Liver (tissue), 9 donors: ENCODE results near the gene UBQLNL. TPM values are rescaled to one million over a fixed set of nuclear protein-coding genes. Genes with fewer than 3 reads are reported as not detected.

Experiments used
- DNase-seq: peaks from one replicate; pipeline ENCODE4 v3.0.0-alpha.2; 2017; ENCODE audit warnings: low spot score
- H3K27ac ChIP-seq, 2 donors: one replicate each; pipeline ENCODE4 v1.7.0; 2013; ENCODE audit warnings: inconsistent platforms in 2 of 2, low read length in 2 of 2, control low read depth in 1 of 2, low read depth in 1 of 2, mild to moderate bottlenecking in 1 of 2
- H3K27me3 ChIP-seq, 4 donors: one replicate each; pipeline versions ENCODE4 v1.6.1 to v1.7.0; 2013; ENCODE audit warnings: low read length in 3 of 4, inconsistent platforms in 1 of 4, mild to moderate bottlenecking in 1 of 4, moderate library complexity in 1 of 4; ENCODE audit not compliant: control insufficient read depth in 4 of 4, insufficient read depth in 4 of 4
- H3K36me3 ChIP-seq, 4 donors: one replicate each; pipeline versions ENCODE4 v1.6.1 to v1.7.0; 2013; ENCODE audit warnings: low read length in 3 of 4, mild to moderate bottlenecking in 3 of 4, low read depth in 1 of 4, moderate library complexity in 1 of 4; ENCODE audit not compliant: control insufficient read depth in 4 of 4, insufficient read depth in 3 of 4
- H3K4me1 ChIP-seq, 4 donors: one replicate each; pipeline versions ENCODE4 v1.6.1 to v1.7.0; 2013; ENCODE audit warnings: low read length in 3 of 4, mild to moderate bottlenecking in 3 of 4, moderate library complexity in 1 of 4; ENCODE audit not compliant: control insufficient read depth in 4 of 4, insufficient read depth in 4 of 4
- H3K4me3 ChIP-seq, 3 donors: one replicate each; pipeline versions ENCODE4 v1.6.1 to v1.7.0; 2013; ENCODE audit warnings: low read length in 3 of 3, control low read depth in 1 of 3, low read depth in 1 of 3, mild to moderate bottlenecking in 1 of 3
- H3K9ac ChIP-seq, 2 donors: one replicate each; pipeline ENCODE4 v1.7.0; 2013; ENCODE audit warnings: low read length in 2 of 2, mild to moderate bottlenecking in 2 of 2, moderate library complexity in 2 of 2, control low read depth in 1 of 2, low read depth in 1 of 2
- H3K9me3 ChIP-seq, 4 donors: one replicate each; pipeline versions ENCODE4 v1.6.1 to v1.7.0; 2013; ENCODE audit warnings: low read length in 3 of 4; ENCODE audit not compliant: control insufficient read depth in 4 of 4
- ATF3 ChIP-seq: IDR thresholded peaks from 2 replicates; pipeline ENCODE4 v1.6.1; 2016; ENCODE audit warnings: antibody characterized with exemption
- EGR1 ChIP-seq, 2 donors: IDR thresholded peaks; 2 replicates each; pipeline ENCODE4 v1.6.1; 2016 to 2018; ENCODE audit warnings: antibody characterized with exemption in 2 of 2, low read depth in 2 of 2
- FOXA1 ChIP-seq: IDR thresholded peaks from 2 replicates; pipeline ENCODE4 v1.6.1; 2016; ENCODE audit warnings: antibody characterized with exemption
- FOXA2 ChIP-seq: IDR thresholded peaks from 2 replicates; pipeline ENCODE4 v1.6.1; 2016; ENCODE audit warnings: antibody characterized with exemption
- GABPA ChIP-seq, 2 donors: IDR thresholded peaks in 1 of 2; conservative IDR thresholded peaks in 1 of 2; 2 replicates each; pipeline ENCODE4 v1.6.1; 2016; ENCODE audit warnings: antibody characterized with exemption in 2 of 2, mild to moderate bottlenecking in 1 of 2, moderate library complexity in 1 of 2
- HNF4A ChIP-seq, 2 donors: conservative IDR thresholded peaks; 2 replicates each; pipeline ENCODE4 v1.6.1; 2016; ENCODE audit warnings: antibody characterized with exemption in 2 of 2, mild to moderate bottlenecking in 2 of 2
- HNF4G ChIP-seq: IDR thresholded peaks from 2 replicates; pipeline ENCODE4 v1.6.1; 2016; ENCODE audit warnings: antibody characterized with exemption
- MAX ChIP-seq: IDR thresholded peaks from 2 replicates; pipeline ENCODE4 v1.6.1; 2016; ENCODE audit warnings: antibody characterized with exemption
- NR2F2 ChIP-seq: IDR thresholded peaks from 2 replicates; pipeline ENCODE4 v1.6.1; 2016; ENCODE audit warnings: antibody characterized with exemption
- RAD21 ChIP-seq, 2 donors: IDR thresholded peaks; 2 replicates each; pipeline ENCODE4 v1.6.1; 2016; ENCODE audit warnings: antibody characterized with exemption in 2 of 2, mild to moderate bottlenecking in 2 of 2
- RXRA ChIP-seq, 2 donors: IDR thresholded peaks; 2 replicates each; pipeline ENCODE4 v1.6.1; 2017 to 2018; ENCODE audit warnings: antibody characterized with exemption in 2 of 2, mild to moderate bottlenecking in 1 of 2
- SP1 ChIP-seq: IDR thresholded peaks from 2 replicates; pipeline ENCODE4 v1.6.1; 2018; ENCODE audit warnings: antibody characterized with exemption, mild to moderate bottlenecking
- YY1 ChIP-seq: IDR thresholded peaks from 2 replicates; pipeline ENCODE4 v1.6.1; 2016; ENCODE audit warnings: antibody characterized with exemption, mild to moderate bottlenecking
- ZBTB33 ChIP-seq: IDR thresholded peaks from 2 replicates; pipeline ENCODE4 v1.6.1; 2016; ENCODE audit warnings: antibody characterized with exemption
- WGBS: extraction: QIAGEN DNeasy Blood & Tissue Kit; methylation state at CpG from one replicate; pipeline ENCODE4 v1.1.7; 2013; 5-methylcytosine and 5-hydroxymethylcytosine counted together
- polyA plus RNA-seq, 2 donors: library from polyadenylated mRNA; stranded (reverse) in 1 of 2; unstranded in 1 of 2; fragments of 200-250 nt in 1 of 2; fragments of >200 nt in 1 of 2; fragmentation: Nextera tagmentation in 1 of 2; extraction: Ambion mirVana in 1 of 2; gene quantifications; one replicate each; pipeline versions ENCODE4 v1.2.1 to v1.2.3, GENCODE V29; 2013 to 2015
- total RNA-seq, 2 donors: library from RNA; depleted of rRNA; stranded (reverse); fragments of >200 nt; gene quantifications; one replicate each; pipeline ENCODE4 v1.2.3, GENCODE V29; 2014
- TF ChIP-seq, protein P1 (sequence below): fragments of 150-350 bp; IDR thresholded peaks from 2 replicates; pipeline ENCODE4 v1.5.1; 2017; ENCODE audit warnings: improper control_type of control experiment, low read depth, low read length; ENCODE audit not compliant: missing input control
- TF ChIP-seq, protein P2 (sequence below): IDR thresholded peaks from 2 replicates; pipeline ENCODE4 v1.6.1; 2016; ENCODE audit warnings: antibody characterized with exemption, mild to moderate bottlenecking
- donor health status: healthy.
- donor health status: healthy.
- donor health status: healthy.
- donor health status: healthy.
- donor health status: healthy.

UBQLNL gene
- total and polyA plus RNA-seq, 4 donors = 0.03 to 0.25 (median 0.07) TPM

DNA sequence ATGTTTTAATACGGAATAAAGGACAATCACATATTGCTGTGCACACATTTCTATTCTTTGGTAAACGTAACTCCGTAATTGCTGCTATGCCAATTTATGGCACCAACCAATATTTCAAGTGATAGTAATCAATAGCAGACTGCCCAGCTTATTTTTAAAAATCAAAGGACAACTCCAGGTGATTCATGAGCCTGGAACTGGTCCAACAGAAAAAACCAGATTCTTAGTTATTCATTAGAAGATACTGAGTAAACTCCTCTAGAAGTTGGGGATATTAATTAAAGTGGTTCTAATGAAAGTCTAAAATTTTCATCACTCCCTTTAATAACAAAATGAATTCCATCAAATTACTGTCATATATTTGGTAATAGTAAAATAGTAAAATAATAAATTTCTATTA is 41.3 kb upstream of the UBQLNL start:
- no peaks in the 10 kb centered on the region for H3K4me1 ChIP-seq
- H3K36me3 ChIP-seq = no peaks in the 10 kb centered on the region
- DNase-seq = no peak
- H3K4me3 ChIP-seq = no peak overlapping the region
- 87% methylated on average over 3 of the region's 3 CpGs for WGBS
- no peaks in the 10 kb centered on the region for H3K27me3 ChIP-seq
- no peaks in the 10 kb centered on the region for H3K9me3 ChIP-seq
- H3K9ac ChIP-seq = no peak overlapping the region
- TF ChIP-seq ZBTB33 (no peak), ATF3 (no peak), HNF4A (conservative IDR thresholded peaks at IDR 0.05) (no peak), FOXA1 (no peak), MAX (no peak)
- H3K27ac ChIP-seq = no peak overlapping the region

- H3K27me3 ChIP-seq = no peaks in the 10 kb centered on the region
- H3K9me3 ChIP-seq = no peaks in the 10 kb centered on the region
- no peak overlapping the region for H3K4me3 ChIP-seq
- H3K4me1 ChIP-seq = no peaks in the 10 kb centered on the region
- no peak overlapping the region for H3K9ac ChIP-seq
- no peak for DNase-seq
- 77% methylated on average over 3 of the region's 3 CpGs for WGBS
- no peak for TF ChIP-seq HNF4A (conservative IDR thresholded peaks at IDR 0.05)
- no peak for TF ChIP-seq HNF4G
- no peak for TF ChIP-seq ATF3
- TF ChIP-seq SP1 = no peak
- TF ChIP-seq MAX = no peak
- TF ChIP-seq, protein P1, sequence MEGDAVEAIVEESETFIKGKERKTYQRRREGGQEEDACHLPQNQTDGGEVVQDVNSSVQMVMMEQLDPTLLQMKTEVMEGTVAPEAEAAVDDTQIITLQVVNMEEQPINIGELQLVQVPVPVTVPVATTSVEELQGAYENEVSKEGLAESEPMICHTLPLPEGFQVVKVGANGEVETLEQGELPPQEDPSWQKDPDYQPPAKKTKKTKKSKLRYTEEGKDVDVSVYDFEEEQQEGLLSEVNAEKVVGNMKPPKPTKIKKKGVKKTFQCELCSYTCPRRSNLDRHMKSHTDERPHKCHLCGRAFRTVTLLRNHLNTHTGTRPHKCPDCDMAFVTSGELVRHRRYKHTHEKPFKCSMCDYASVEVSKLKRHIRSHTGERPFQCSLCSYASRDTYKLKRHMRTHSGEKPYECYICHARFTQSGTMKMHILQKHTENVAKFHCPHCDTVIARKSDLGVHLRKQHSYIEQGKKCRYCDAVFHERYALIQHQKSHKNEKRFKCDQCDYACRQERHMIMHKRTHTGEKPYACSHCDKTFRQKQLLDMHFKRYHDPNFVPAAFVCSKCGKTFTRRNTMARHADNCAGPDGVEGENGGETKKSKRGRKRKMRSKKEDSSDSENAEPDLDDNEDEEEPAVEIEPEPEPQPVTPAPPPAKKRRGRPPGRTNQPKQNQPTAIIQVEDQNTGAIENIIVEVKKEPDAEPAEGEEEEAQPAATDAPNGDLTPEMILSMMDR = no peak
- TF ChIP-seq EGR1 (IDR thresholded peaks at IDR 0.05; ENCODE audit: low read depth in 2 of 2) = no peak
- no peak for TF ChIP-seq RXRA (IDR thresholded peaks at IDR 0.05)
- TF ChIP-seq GABPA (IDR thresholded peaks at IDR 0.05 in 1 of 2, conservative IDR thresholded peaks at IDR 0.05 in 1 of 2) = no peak
- no peak for TF ChIP-seq YY1
- TF ChIP-seq RAD21 (IDR thresholded peaks at IDR 0.05) = no peak
- TF ChIP-seq, protein P2, sequence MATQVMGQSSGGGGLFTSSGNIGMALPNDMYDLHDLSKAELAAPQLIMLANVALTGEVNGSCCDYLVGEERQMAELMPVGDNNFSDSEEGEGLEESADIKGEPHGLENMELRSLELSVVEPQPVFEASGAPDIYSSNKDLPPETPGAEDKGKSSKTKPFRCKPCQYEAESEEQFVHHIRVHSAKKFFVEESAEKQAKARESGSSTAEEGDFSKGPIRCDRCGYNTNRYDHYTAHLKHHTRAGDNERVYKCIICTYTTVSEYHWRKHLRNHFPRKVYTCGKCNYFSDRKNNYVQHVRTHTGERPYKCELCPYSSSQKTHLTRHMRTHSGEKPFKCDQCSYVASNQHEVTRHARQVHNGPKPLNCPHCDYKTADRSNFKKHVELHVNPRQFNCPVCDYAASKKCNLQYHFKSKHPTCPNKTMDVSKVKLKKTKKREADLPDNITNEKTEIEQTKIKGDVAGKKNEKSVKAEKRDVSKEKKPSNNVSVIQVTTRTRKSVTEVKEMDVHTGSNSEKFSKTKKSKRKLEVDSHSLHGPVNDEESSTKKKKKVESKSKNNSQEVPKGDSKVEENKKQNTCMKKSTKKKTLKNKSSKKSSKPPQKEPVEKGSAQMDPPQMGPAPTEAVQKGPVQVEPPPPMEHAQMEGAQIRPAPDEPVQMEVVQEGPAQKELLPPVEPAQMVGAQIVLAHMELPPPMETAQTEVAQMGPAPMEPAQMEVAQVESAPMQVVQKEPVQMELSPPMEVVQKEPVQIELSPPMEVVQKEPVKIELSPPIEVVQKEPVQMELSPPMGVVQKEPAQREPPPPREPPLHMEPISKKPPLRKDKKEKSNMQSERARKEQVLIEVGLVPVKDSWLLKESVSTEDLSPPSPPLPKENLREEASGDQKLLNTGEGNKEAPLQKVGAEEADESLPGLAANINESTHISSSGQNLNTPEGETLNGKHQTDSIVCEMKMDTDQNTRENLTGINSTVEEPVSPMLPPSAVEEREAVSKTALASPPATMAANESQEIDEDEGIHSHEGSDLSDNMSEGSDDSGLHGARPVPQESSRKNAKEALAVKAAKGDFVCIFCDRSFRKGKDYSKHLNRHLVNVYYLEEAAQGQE = no peak
- no peak for TF ChIP-seq NR2F2
- TF ChIP-seq FOXA1 = no peak
- TF ChIP-seq FOXA2 = no peak
- no peak overlapping the region for H3K27ac ChIP-seq
- H3K36me3 ChIP-seq = no peaks in the 10 kb centered on the region
These were observed 40.2 kb upstream of the UBQLNL start for GRCh38 chr11:5556596-5557188.
